HG02759 (cell line): Measurements from ENCODE around the gene IGF1R.

Source experiments
- ATAC-seq: cut with Tn5 transposase; IDR thresholded peaks from one replicate; pipeline ENCODE4 v1.9.1; 2021; ENCODE audit warnings: mild to moderate bottlenecking, moderate library complexity; ENCODE audit not compliant: unreplicated experiment

IGF1R gene

DNA sequence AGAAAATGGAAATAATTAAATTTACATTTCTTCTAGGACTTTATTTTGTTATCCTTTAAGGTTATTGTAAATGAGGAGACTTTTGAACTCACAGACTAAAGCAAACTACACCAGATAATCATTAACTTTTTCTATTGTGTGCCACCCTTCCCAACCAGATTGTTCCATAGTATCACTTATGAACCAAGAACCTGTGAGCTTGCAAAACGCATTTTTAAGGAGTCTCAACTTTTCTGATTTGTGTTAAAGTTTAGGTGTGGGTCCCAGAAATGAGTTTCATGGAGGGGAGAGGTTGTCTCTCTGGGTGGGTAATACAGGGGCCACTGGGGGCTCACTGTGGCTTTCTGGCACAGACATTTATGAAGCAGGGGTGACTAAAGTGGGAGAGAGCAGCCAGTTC, 75.7 kb downstream of the IGF1R start:
- ATAC-seq, result no peak

DNA sequence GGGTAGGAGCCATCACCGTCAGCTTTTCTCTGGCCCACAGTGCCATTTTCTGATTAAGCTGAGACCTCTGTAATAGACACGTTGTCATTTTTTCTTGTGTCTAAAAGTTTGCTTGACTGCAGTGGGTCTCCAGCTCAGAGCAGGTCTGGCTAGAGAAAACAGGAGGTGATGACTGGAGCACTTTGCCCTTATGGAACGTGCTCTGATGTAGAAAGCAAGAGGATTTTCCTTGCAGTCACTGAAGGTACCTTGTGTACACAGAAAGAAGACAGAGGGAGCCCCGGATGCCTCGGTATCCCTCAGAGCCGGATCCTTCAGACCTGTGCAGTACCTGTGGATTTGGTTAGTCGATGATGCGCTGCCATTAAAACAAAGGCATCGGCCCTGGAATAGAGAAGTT, 76.2 kb downstream of the IGF1R start:
- no peak for ATAC-seq

DNA sequence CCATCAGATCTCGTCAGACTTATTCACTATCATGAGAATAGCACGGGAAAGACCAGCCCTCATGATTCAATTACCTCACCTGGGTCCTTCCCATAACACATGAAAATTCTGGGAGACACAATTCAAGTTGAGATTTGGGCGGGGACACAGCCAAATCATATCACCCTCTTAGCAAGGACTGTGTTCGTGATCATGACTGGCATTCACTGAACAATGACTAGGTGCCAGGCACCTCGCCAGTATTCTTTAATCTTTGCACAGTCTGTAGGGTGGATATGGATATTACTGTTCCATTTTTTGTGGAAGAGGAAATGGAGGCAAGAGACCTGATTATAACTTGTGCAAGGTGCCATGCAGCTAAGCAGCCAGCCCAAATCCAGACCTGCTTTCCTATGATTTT, 77.5 kb downstream of the IGF1R start:
- ATAC-seq, result no peak

DNA sequence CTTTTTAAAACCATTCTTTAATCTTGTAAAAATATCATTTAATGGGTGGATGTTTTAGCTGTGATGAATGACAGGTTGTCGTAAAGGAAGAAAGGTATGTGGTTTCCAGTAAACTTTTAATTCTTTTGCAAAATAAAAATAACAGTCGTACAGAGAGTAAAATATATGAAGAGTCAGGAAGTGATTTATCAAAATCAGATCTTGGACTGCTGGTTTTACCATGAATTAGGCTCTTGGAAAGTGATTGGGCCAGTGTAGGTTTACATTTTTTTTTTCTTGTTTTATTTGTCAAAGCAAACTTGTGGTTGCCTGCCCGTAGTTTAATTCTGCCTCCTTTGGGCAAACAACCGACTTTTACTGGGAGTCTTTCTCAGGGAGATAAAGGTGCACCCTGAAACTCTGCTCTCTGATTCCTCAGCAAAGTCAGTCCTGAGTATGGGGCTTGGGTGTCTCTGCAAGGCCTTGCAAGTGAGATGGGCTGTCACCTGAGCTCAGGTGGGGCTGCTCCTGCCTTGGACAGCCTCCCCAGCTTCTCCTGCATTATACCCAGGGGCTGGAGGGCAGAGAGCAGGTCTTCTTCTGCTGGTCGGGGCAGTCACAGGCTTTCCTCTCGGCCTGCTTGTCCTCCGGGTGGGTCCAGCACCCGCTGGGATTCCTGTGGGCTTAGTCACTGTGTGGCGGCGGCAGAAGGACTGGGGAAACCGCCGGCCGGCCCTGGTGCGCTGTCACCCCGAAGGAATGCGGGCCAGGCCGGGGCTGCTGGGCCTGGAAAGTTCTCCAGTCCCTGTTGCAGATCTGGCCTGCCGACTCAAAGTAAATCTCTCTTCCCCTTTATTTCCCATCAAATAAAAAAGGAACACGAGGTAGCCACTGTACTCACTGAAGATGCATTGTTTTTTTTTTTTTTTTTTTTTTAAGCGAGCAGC, 79.0 kb downstream of the IGF1R start:
- ATAC-seq, result no peak

DNA sequence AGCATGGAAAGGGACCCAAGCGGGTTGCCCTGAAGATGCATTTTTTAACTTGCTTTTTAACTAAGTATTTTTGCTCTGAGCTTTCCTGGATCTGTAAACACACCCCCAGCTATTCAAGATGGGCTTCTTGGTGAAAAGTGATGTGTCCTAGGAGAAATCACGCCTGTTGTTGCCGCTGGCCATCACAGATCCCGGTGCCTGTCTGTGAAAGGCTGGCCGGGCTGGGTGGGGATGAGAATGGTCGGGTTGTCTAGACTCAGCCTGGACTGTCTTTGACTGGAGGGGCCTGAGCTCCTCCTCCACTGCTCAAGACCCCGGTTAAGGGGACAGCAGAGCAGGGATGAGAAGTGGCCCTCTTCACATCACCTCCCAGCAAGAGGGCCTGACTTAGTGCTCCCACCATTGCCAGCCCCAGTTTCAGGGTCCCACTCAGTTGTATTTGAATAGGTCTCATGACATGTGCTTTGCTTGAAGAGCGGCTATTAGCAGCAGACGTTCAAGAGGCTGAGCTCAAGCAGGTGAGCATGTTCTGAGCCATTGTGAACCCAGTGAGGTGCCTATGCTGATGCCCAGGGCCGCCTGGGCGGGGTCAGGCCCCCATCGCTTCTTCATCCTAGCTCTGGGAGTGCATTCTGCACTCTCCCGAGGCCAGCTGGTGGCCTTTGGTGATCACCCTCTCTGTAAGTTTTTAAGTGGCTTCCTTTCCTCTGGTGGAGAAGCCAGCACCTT, 79.9 kb downstream of the IGF1R start:
- no peak for ATAC-seq

DNA sequence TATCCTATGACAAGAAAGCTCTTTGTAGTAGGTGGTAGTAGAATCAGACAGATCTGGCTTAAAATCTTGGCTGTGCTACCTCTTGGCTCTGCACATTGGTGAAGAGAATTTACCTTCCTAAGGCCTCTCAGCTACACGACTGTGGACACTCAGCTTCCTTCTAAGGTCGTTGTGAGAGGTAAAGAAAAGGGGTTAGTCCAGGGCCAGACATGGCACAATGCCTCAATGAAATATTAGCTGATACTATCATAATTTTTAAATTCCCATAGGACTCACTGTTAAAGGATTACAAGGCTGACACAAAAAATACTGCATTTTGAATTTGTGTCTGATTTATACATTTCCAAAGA, 80.4 kb downstream of the IGF1R start:
- no peak for ATAC-seq

DNA sequence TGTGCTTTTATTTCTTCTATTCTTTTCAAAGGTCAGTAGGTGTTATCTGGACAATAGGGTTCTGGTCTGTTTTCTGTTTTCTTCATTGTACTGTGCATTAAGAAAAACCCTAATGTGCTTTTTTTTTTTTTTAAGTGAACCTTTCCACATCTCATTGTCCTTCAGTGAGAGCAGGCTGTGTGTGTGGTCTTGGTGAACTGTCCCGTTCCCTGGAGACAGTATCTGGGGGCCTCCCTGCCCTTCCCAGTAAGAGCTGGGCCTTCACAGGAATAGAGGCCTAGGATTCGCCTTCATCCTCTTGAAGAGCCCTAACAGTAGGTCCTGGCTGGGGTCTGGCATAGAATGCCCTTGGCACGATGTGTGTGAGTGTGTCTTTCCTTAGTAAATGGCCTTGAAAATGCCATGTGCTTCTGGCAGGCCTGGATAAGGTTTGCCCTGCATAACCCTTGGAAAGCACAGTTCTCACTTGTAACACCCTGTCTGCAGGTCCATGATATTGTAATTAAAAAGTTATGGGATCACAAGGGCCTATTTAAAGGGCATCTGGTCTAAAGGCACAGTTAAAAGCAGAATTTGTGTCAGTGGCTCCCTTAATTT, 81.2 kb downstream of the IGF1R start:
- ATAC-seq, result no peak

DNA sequence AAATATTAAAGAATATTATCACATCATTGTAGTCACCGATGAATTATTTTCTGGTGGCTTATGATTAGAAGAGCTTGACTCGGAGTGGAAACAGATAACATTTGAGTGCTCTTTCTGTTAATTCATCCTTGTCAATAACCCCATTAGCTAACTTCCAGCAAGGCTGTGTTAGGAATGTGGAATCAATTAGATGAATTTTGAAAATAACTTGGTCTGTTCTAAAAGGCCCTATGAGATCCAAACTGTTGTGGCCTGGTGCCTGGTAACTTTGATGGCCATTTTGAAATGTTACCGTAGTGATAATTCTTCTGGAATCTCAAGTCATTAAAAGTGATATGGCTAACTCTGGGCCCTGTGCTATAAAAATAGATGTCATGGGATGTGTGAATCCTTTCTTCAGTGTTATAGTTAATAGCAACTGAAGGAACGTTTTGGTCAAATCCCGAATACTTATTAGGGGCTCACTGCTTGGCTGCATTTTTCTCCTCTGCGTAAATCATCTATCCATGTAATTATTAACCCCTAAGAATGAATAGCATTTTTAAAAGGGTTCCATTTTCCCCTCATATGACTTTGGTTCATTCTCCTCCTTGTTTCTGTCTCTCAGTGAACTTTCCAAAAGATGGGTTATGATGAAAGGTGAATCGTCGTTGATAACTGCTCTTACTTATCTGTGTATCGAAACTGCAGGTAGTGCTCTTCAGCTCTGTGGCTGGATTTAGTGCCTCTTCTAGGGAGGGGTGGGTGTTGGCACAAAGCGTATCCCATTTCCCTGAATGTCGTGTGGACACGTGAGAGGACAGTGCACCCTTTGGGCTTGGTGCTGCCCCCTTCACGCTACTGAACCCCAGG, 82.7 kb downstream of the IGF1R start:
- no peak for ATAC-seq

DNA sequence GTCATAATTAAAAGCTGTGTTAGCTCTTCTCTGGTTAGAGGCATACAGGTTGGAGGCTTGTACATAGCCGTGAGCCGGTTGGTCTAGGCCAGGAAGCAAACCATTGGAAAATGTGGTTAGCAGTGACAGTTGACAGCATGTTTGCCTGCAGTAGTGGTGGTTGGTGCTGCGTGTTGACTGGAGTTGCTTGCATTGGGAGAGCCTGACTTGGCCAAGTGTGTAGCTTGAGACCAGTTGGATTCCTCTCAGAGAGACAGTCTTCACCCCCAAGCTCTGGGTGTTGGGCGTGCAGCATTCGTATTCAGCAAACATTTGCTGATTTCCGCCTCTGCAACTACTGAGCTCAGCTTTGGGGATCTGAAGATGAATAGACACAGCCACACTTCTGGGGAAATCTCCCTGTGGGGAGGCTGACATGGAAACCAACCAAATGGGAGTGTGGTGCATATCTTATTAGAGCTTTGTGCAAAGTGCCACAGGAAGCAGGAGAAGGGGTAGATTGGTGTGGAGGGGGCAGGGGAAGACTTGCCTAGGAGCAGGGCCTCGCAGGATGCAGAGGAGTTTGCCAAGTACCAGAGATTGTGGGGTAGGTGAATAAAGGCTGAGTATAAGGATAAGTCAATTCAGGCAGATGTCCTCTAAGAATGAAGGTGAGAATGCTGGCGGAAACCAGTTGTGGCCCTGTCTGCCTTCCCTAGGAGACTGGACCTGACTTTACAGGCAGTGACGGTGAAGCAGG, 83.5 kb downstream of the IGF1R start:
- no peak for ATAC-seq

DNA sequence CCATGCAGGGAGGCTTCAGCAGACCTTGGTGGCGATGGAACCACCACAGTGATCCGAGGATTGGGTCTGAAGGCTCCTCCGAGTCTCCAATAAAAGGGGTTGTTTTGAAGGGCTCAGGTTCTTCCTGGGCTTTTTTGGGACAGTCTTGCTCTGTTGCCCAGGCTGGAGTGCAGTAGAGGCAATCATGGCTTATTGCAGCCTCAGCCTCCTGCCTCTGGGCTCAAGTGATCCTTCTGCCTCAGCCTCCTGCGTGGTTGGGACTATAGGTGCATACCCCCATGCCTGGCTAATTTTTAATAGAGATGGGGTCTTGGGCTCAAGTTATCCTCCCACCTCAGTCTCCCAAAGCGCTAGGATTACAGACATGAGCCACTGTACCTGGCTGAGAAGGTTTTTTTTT, 84.8 kb downstream of the IGF1R start:
- ATAC-seq, result no peak

DNA sequence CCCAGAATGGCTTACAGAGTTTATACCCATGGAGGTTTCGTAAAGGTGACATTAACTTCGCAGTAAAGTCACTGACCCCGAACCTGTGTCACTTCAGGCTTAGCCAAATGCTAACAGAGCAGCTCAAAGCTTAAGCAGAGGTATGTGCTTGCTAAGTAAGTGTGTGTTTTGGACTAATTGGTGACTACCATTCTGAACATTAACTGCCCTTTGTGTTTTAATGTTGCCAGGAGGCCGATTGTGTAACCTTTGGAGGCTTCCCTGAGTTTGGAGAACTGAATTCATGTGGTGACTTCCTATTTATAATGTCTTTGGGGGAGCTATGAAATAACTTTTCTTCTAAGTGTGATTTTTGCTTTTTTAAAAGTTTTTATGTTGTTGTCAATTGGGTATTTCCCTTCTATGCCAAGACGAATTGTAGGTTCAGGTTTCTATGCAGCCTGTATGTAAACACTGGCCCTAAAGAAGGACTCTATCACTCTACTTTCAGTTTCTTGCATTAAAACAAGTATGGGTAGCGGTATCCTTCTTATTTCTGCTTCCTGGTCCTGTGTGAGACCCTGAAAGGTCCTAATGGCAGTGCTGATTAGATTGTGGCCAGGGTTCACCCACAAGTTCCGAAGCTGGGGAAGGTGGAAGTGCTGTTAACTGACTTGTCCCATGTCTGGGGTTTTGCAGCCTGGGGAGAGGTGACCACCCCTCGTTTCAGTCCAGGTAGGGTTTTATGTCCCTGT, 86.3 kb downstream of the IGF1R start:
- ATAC-seq, result no peak

DNA sequence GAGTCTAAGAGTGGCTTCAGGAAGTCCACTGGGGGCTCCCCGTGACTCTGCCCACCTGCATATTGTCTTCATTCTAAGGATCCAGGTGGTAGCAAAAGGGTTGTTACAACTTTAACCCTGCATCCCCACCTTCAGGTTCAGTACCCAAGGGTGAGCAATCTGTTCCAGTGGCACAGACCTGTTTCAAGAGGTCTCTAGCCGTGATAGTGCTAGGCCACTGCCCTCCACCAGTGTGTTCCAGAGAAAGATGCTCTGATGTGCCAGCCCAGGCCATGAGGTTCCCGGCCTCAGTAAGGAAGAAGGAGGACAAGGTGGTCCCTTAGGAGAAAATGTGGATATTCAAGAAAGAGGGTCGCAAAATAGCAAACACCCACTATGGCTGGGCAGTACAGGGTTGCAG, 87.0 kb downstream of the IGF1R start:
- ATAC-seq, result no peak

DNA sequence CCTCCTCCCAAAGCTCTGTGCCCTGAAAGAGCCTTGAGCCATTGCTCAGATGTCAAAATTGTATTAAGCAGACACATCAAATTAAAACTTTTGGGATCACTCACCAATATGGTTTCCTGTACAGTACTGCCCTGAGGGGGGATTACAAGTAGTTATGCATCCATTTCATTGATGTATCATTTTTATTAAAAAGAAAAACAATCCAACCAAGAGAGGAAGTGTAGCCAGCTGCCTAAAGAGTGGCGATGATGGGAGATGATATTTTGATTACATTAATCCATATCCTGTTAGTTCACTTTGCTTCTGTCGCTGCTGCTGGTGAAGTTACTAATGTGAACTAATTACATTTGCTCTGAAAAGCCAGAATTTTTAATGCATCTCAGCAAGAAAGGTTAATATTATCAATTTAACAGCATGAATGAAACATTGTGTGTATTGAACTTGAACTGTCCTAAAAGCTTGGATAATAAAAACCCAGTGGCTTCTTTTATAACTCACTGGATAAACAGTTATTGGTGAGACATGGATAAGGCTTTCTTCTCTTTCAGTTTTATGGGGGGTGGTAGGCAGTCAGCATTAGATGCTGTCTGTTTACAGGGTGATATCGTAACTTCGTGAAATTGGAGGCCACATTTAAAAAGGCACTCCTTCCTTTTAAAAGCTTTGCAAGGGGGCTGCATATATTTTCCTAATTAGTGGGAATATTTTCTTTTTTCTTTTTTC, 87.7 kb downstream of the IGF1R start:
- no peak for ATAC-seq

DNA sequence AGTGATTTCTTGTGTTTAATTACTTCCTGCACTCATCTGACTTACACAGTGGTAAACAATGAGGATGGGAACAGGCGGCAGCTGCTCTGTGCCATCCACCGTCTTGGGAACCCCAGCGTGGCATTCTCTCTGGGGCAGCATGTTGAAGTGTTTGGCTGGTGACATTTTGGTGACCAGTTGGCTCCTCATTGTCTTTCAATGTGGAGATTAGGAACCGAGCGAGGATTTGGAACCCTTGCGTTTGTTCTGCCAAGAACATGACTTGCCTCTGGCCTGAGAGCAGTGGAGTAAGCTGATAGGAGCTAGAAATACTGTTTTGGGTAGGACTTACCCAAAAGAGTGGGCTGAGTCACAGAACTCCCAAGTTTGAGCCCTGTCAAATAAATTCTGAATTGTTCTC, 88.8 kb downstream of the IGF1R start:
- ATAC-seq, result no peak

DNA sequence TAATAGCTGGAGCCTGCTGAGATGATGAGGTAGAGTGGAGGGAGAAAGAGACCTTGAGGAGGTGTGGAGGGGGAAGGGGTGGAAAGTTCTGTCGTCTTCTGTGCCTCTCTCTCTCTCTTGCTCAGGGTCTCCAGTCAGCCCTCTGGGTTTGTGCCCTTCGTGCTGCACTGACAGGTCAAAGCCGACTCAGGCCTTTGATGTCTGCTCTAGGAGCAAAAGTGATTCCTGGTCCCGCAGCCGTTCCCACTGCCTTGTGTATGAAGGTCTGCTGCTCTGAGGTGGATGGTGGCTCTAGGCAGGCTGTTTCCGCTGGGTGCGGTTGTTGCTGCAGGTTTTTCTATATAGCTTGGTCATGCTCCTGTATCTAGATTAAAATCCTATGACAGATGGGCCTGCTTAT, 89.4 kb downstream of the IGF1R start:
- ATAC-seq, result no peak

DNA sequence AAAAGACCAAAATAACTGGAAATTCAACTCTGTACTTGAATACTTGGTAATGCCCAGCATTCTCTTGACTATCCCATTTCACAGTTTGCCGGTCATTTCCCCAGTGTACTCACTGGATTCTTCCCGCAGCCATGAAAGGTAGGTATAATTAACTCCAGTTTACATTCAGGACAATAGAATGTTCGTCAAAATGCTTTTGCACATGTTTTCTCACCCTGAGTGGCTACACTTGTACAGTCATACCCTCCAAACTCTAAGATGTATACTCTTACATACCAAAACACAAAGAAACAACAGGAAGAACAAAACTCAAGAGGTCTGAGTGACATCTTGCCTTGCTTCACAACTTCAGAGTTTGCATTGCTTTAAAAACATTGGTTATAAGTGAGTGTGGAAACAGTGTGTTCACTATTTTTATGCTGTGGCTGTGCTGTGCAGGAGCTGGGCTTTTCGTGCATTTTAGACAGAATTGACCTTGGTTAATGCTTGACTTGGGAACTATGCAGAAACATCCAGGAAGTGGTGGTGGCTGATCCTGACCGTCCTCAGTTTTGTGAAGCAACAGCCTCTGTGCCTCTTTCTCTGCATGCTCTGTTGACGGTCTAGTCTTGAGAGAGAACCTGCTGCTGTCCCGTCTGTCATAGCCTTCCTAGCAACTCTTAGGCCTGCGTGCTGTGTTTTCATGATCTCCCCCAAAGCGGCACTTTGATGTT, 90.5 kb downstream of the IGF1R start:
- ATAC-seq, result no peak

DNA sequence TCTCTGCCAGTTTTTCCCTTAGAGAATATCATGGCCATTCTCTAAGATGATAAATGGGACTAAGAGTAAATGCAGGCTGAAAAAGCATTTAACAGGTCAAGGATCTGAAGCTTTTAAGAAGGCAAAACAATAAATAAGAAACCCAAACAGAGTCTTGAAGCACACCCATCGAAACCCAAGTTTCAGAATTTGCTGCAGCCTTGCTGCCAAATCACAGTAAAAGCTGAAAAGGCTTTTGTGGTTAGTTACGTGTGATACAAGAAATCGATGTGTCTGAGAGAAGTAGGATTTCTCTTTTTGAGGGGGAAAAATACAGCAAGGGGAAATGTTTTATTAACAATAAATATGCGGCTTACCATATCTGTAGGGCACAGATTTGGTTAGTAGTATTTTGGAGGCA, 92.0 kb downstream of the IGF1R start:
- no peak for ATAC-seq

DNA sequence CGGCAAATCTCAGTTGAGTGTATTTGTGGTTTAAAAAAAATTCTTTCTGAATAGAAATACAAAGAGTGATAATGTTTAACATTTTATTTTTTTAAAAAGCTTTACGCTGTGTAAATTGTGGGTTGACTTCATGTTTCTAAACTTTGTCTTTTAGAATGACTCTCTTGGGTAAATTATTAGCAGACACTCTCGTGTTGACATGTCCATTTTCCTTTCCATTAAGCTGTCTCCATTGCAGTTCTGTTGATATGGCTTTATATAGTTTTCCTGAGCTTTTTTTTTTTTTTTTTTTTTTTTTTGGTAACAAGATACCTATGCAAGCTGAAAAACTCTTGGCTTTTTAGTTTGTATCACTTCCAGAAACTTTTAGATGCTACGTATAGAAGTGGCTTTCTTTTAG, 92.6 kb downstream of the IGF1R start:
- no peak for ATAC-seq
